K562 (cell line): ENCODE results near the gene PSMD8. TPM values are rescaled to one million over a fixed set of nuclear protein-coding genes. Genes with fewer than 3 reads are reported as not detected.
A peak's percentile ranks its signal among the peaks of the same experiment; 100 is the strongest.

Experiments used
- ATAC-seq: fragments of 200-7000 bp; cut with Tn5 transposase; 3 replicates; pipeline ENCODE4 v1.9.1; 2020; ENCODE audit warnings: moderate library complexity
- BruUV-seq: library from RNA; stranded (reverse); fragments of 400-500 nt; replicated peaks from 2 replicates; lab custom pipeline; 2021; lab: Mats Ljungman, UMichigan
- CTCF ChIA-PET: fragments of 300-600 bp; formaldehyde crosslinking; extraction: SDS; loops from one replicate; lab custom pipeline; 2021; ENCODE audit warnings: low intra/inter-chr PET ratio; lab: Yijun Ruan, JAX
- POLR2A ChIA-PET: fragments of 300-600, 350-650 bp; sonication (Branson Sonifier 250); formaldehyde crosslinking; extraction: SDS; loops from one replicate; lab custom pipeline; 2021; ENCODE audit warnings: antibody characterized with exemption, inconsistent platforms; lab: Yijun Ruan, JAX
- DNase-seq, 4 experiments: peaks; one replicate each; pipeline versions ENCODE4 v3.0.0 to v3.0.0-alpha.2; 2011 to 2018; ENCODE audit warnings: low spot score in 3 of 4, mixed read lengths in 3 of 4; ENCODE audit errors: extremely low read depth in 1 of 4
- FAIRE-seq: peaks from 2 replicates; lab custom pipeline; 2011; peaks lifted over from hg19 to GRCh38; lab: Jason Lieb, UNC
- H2AFZ ChIP-seq: 2 replicates; pipeline ENCODE4 v1.6.0; 2011; ENCODE audit warnings: low read depth, low read length, control low read depth, inconsistent platforms
- H3K27ac ChIP-seq: fragments of 200-600 bp; 3 replicates; pipeline ENCODE4 v1.8.0; 2011; ENCODE audit warnings: low read depth, mild to moderate bottlenecking, control low read depth, inconsistent platforms, low read length, moderate library complexity, mixed read lengths; ENCODE audit errors: extremely low read depth
- H3K27me3 ChIP-seq, 2 experiments: fragments of 300-600 bp in 1 of 2; 2 replicates in 1 of 2; 3 replicates in 1 of 2; pipeline versions ENCODE4 v1.6.0 to v1.8.0; 2011; ENCODE audit warnings: inconsistent platforms in 2 of 2, low read length in 2 of 2, mild to moderate bottlenecking in 1 of 2, mixed read lengths in 1 of 2, moderate library complexity in 1 of 2; ENCODE audit not compliant: control insufficient read depth in 2 of 2, insufficient read depth in 2 of 2
- H3K36me3 ChIP-seq: fragments of 300-600 bp; 3 replicates; pipeline ENCODE4 v1.8.0; 2011; ENCODE audit warnings: mild to moderate bottlenecking, low read length, inconsistent platforms; ENCODE audit not compliant: control insufficient read depth, insufficient read depth
- H3K4me1 ChIP-seq, 2 experiments: fragments of 200-600 bp in 1 of 2; replicated peaks in 1 of 2; 2 replicates in 1 of 2; 3 replicates in 1 of 2; pipeline versions ENCODE4 v1.5.1 to v1.8.0; 2011; ENCODE audit warnings: inconsistent platforms in 2 of 2, low read length in 2 of 2, mild to moderate bottlenecking in 1 of 2, mixed read lengths in 1 of 2, moderate library complexity in 1 of 2; ENCODE audit not compliant: control insufficient read depth in 2 of 2, insufficient read depth in 2 of 2
- H3K4me2 ChIP-seq: 2 replicates; pipeline ENCODE4 v1.6.1; 2011; ENCODE audit warnings: low read length, control low read depth, inconsistent platforms, mixed read lengths; ENCODE audit not compliant: insufficient read depth
- H3K4me3 ChIP-seq: fragments of 200-600 bp; sonication (generic), shearing (Covaris generic); 2 replicates; pipeline ENCODE4 v1.5.1; 2016; ENCODE audit warnings: control low read depth, inconsistent platforms
- H3K79me2 ChIP-seq: fragments of 200-600 bp; 3 replicates; pipeline ENCODE4 v1.8.0; 2011; ENCODE audit warnings: low read length, inconsistent platforms; ENCODE audit not compliant: control insufficient read depth, insufficient read depth
- H3K9ac ChIP-seq, 2 experiments: 2 replicates each; pipeline versions ENCODE4 v1.6.0 to v1.6.1; 2011; ENCODE audit warnings: low read depth in 2 of 2, low read length in 2 of 2, control low read depth in 1 of 2, inconsistent platforms in 1 of 2, mild to moderate bottlenecking in 1 of 2, mixed read lengths in 1 of 2; ENCODE audit not compliant: insufficient read depth in 1 of 2
- H3K9me1 ChIP-seq: one replicate; pipeline ENCODE4 v1.6.0; 2011; ENCODE audit warnings: inconsistent platforms, mild to moderate bottlenecking, low read length, moderate library complexity; ENCODE audit not compliant: control insufficient read depth, insufficient read depth
- H3K9me3 ChIP-seq: replicated peaks from 2 replicates; pipeline ENCODE4 v1.5.1; 2011; ENCODE audit warnings: low read depth, low read length, inconsistent platforms; ENCODE audit not compliant: control insufficient read depth, insufficient read depth
- H4K20me1 ChIP-seq: replicated peaks from 2 replicates; pipeline ENCODE4 v1.6.1; 2011; ENCODE audit warnings: low read length, inconsistent platforms, mixed read lengths; ENCODE audit not compliant: control insufficient read depth, insufficient read depth
- ATF1 ChIP-seq, 2 experiments: fragments of 450-650 bp in 1 of 2; IDR thresholded peaks; 2 replicates each; pipeline ENCODE4 v1.6.1; 2016; ENCODE audit warnings: missing compliant biosample characterization in 1 of 2, missing genetic modification characterization in 1 of 2
- C11orf30 ChIP-seq: fragments of 450-650 bp; IDR thresholded peaks from 2 replicates; pipeline ENCODE4 v1.6.1; 2016; ENCODE audit warnings: low read depth, mild to moderate bottlenecking
- CBX1 ChIP-seq: sonication (generic); IDR thresholded peaks from 2 replicates; pipeline ENCODE4 v1.6.1; 2016; ENCODE audit warnings: antibody characterized with exemption, low read depth, mild to moderate bottlenecking
- GABPA ChIP-seq: fragments of 200-800 bp; sonication (Bioruptor generic); conservative IDR thresholded peaks from 2 replicates; pipeline ENCODE4 v1.6.1; 2016; ENCODE audit warnings: low read depth, missing genetic modification characterization, missing compliant biosample characterization
- HOXB6 ChIP-seq: fragments of 250-450 bp; sonication (Bioruptor Pico); IDR thresholded peaks from 2 replicates; pipeline ENCODE4 v1.5.1; 2022; ENCODE audit warnings: mild to moderate bottlenecking, borderline replicate concordance
- MAZ ChIP-seq, 2 experiments: fragments of 450-650 bp in 1 of 2; sonication (generic) in 1 of 2; formaldehyde crosslinking; IDR thresholded peaks in 1 of 2; conservative IDR thresholded peaks in 1 of 2; 2 replicates each; pipeline versions ENCODE4 v1.4.0 to v1.5.0; 2020; ENCODE audit warnings: mild to moderate bottlenecking in 1 of 2, missing genetic modification reagents in 1 of 2
- MCM7 ChIP-seq, 2 experiments: fragments of 450-650 bp; IDR thresholded peaks; 2 replicates each; pipeline ENCODE4 v1.6.1; 2016 to 2018
- RBM14 ChIP-seq: fragments of 200-400 bp; formaldehyde crosslinking; IDR thresholded peaks from 2 replicates; pipeline ENCODE4 v1.6.1; 2018; ENCODE audit warnings: low read depth, mild to moderate bottlenecking, low read length, moderate library complexity, borderline replicate concordance; ENCODE audit not compliant: insufficient read depth
- ZNF133 ChIP-seq: fragments of 250-450 bp; sonication (Bioruptor Pico); IDR thresholded peaks from 2 replicates; pipeline ENCODE4 v1.4.0; 2020; ENCODE audit warnings: mild to moderate bottlenecking
- ZNF436 ChIP-seq: fragments of 250-450, 450-650 bp; sonication (Bioruptor Pico); formaldehyde crosslinking; IDR thresholded peaks from 2 replicates; pipeline ENCODE4 v1.7.0; 2020; ENCODE audit warnings: mild to moderate bottlenecking
- WGBS: fragments of 100-300 bp; shearing (Covaris generic); methylation state at CpG from one replicate; pipeline ENCODE4 v1.1.6; 2016; ENCODE audit warnings: low coverage, mixed read lengths; ENCODE audit not compliant: insufficient coverage; ENCODE audit errors: missing lambda C conversion rate; 5-methylcytosine and 5-hydroxymethylcytosine counted together
- in situ Hi-C: fragments of 300-500 bp; cut with MboI; formaldehyde crosslinking; loops from 4 replicates; pipeline ENCODE4 v1.15.0; 2018; ENCODE audit warnings: inconsistent platforms, mixed read lengths
- intact Hi-C: fragments of 100-400 bp; cut with micrococcal nuclease; formaldehyde crosslinking; loops from 2 replicates; pipeline ENCODE4 v1.14.2; 2022
- polyA plus RNA-seq, 8 experiments: library from polyadenylated mRNA; depleted of rRNA in 4 of 8; stranded (reverse) in 5 of 8; unstranded in 3 of 8; fragments of >200 nt; fragmentation: Nextera tagmentation in 2 of 8; fragmentation: Illumina TruSeq in 1 of 8; extraction: Ambion mirVana in 2 of 8; extraction: Trizol in 1 of 8; gene quantifications; 2 replicates each; pipeline versions ENCODE4 v1.2.1 to v1.2.3, GENCODE V29; 2011 to 2014; ENCODE audit warnings: inconsistent platforms in 1 of 8, missing spikeins in 1 of 8
- total RNA-seq, 7 experiments: library from RNA; depleted of rRNA in 6 of 7; stranded (reverse); fragments of >200 nt in 6 of 7; fragmentation: Illumina TruSeq in 2 of 7; extraction: Trizol in 2 of 7; gene quantifications; 2 replicates each; pipeline versions ENCODE4 v1.2.1 to v1.2.3, GENCODE V29; 2011 to 2021; ENCODE audit warnings: low replicate concordance in 1 of 7
- TF ChIP-seq, protein P1 (sequence below): sonication (generic); formaldehyde crosslinking; IDR thresholded peaks from 2 replicates; pipeline ENCODE4 v1.8.0; 2022; ENCODE audit warnings: mild to moderate bottlenecking, missing genetic modification reagents, borderline replicate concordance
- TF ChIP-seq, protein P2 (sequence below): sonication (generic); formaldehyde crosslinking; IDR thresholded peaks from 2 replicates; pipeline ENCODE4 v1.8.1; 2023; ENCODE audit warnings: mild to moderate bottlenecking, missing genetic modification reagents
- TF ChIP-seq, protein P3 (sequence below), 2 experiments: fragments of 250-450 bp in 1 of 2; fragments of 450-650 bp in 1 of 2; sonication (Bioruptor Pico) in 1 of 2; IDR thresholded peaks; 2 replicates each; pipeline versions ENCODE4 v1.6.1 to v1.8.0; 2016 to 2021; ENCODE audit warnings: mild to moderate bottlenecking in 2 of 2, moderate library complexity in 2 of 2, missing compliant biosample characterization in 1 of 2, missing genetic modification characterization in 1 of 2
- TF ChIP-seq, protein P4 (sequence below): sonication (generic); formaldehyde crosslinking; IDR thresholded peaks from 2 replicates; pipeline ENCODE4 v1.4.0; 2020; ENCODE audit warnings: mild to moderate bottlenecking, missing genetic modification reagents
- TF ChIP-seq, protein P5 (sequence below): sonication (generic); formaldehyde crosslinking; IDR thresholded peaks from 2 replicates; pipeline ENCODE4 v1.8.0; 2022; ENCODE audit warnings: mild to moderate bottlenecking, missing genetic modification reagents

The PSMD8 gene
- total and polyA plus RNA-seq, 9 of the 15 experiments (the other 6 are each of a cell fraction or from before 2014, with no cell fraction given), result 130 to 583 (median 315) TPM

DNA sequence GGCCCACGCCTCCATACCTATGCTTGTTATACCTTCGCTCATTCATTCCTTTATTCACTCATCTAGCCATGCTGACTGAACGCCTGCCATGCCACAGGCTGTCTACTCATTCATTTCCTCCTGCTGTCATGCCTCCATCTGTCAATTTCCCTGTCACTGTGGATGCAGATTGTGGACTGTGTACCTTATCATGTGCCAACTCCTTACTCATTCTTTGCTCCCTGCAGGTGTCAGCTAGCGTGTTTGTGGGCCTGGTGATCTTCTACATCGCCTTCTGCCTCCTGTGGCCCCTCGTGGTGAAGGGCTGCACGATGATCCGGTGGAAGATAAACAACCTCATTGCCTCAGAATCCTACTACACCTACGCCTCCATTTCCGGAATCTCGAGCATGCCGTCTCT, 4.1 kb upstream of the PSMD8 start:
- intact Hi-C loops, result no loop called here
- no peaks in the 10 kb centered on the region for H3K36me3 ChIP-seq
- WGBS, result 26% methylated on average over 12 of the region's 12 CpGs
- no peaks in the 10 kb centered on the region for H3K27me3 ChIP-seq
- peaks cover 9 to 10% of the 10 kb centered on the region in 2 experiments; a peak in 4 of 5 replicates for H3K4me1 ChIP-seq
- in situ Hi-C loops, result no loop called here
- ATAC-seq, result no peak
- no peak overlapping the region for H3K27ac ChIP-seq
- CTCF ChIA-PET, result no interaction called here
- no peak overlapping the region for H3K9ac ChIP-seq
- H3K4me3 ChIP-seq, result no peak overlapping the region
- FAIRE-seq, result peak; percentile 32
- no TSS peak for BruUV-seq
- peak in 2 of 4 experiments; percentile 37 to 59 for DNase-seq
- H3K9me3 ChIP-seq, result no peaks in the 10 kb centered on the region; the same call in 1 of the 2 replicates
- 0 out of 2 replicates have a peak, but pooled peaks cover 2% of the 10 kb centered on the region for H4K20me1 ChIP-seq
- POLR2A ChIA-PET, result interaction anchor here (0.6 kb wide), 1 partner anchor 39 kb away, joined by 3 read pairs; no protein-coding TSS in a partner anchor
- H3K4me2 ChIP-seq, result peak overlapping the region; percentile 38
- H3K79me2 ChIP-seq, result peaks cover 8% of the 10 kb centered on the region
- H3K9me1 ChIP-seq, result no peaks in the 10 kb centered on the region
- peak overlapping the region; percentile 80 for H2AFZ ChIP-seq
- no peak for TF ChIP-seq GABPA (tag)
- TF ChIP-seq CBX1, result no peak
- TF ChIP-seq, protein P1, sequence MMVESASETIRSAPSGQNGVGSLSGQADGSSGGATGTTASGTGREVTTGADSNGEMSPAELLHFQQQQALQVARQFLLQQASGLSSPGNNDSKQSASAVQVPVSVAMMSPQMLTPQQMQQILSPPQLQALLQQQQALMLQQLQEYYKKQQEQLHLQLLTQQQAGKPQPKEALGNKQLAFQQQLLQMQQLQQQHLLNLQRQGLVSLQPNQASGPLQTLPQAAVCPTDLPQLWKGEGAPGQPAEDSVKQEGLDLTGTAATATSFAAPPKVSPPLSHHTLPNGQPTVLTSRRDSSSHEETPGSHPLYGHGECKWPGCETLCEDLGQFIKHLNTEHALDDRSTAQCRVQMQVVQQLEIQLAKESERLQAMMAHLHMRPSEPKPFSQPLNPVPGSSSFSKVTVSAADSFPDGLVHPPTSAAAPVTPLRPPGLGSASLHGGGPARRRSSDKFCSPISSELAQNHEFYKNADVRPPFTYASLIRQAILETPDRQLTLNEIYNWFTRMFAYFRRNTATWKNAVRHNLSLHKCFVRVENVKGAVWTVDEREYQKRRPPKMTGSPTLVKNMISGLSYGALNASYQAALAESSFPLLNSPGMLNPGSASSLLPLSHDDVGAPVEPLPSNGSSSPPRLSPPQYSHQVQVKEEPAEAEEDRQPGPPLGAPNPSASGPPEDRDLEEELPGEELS (CRISPR knock-in tag), result no peak
- no peak for TF ChIP-seq RBM14
- TF ChIP-seq MAZ (CRISPR knock-in tag; conservative IDR thresholded peaks at IDR 0.05 in 1 of 2, IDR thresholded peaks at IDR 0.05 in 1 of 2), result no peak
- TF ChIP-seq, protein P2, sequence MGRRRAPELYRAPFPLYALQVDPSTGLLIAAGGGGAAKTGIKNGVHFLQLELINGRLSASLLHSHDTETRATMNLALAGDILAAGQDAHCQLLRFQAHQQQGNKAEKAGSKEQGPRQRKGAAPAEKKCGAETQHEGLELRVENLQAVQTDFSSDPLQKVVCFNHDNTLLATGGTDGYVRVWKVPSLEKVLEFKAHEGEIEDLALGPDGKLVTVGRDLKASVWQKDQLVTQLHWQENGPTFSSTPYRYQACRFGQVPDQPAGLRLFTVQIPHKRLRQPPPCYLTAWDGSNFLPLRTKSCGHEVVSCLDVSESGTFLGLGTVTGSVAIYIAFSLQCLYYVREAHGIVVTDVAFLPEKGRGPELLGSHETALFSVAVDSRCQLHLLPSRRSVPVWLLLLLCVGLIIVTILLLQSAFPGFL (CRISPR knock-in tag), result no peak
- TF ChIP-seq MCM7 (IDR thresholded peaks at IDR 0.05), result no peak
- TF ChIP-seq, protein P3, sequence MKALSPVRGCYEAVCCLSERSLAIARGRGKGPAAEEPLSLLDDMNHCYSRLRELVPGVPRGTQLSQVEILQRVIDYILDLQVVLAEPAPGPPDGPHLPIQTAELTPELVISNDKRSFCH (CRISPR knock-in tag; IDR thresholded peaks at IDR 0.05), result no peak
- TF ChIP-seq, protein P3 (tag; IDR thresholded peaks at IDR 0.05), result no peak
- no peak for TF ChIP-seq ZNF133
- TF ChIP-seq ATF1 (CRISPR knock-in tag; IDR thresholded peaks at IDR 0.05), result no peak
- TF ChIP-seq ATF1 (tag; IDR thresholded peaks at IDR 0.05), result no peak
- TF ChIP-seq C11orf30, result no peak
- no peak for TF ChIP-seq HOXB6 (CRISPR knock-in tag)
- TF ChIP-seq, protein P4, sequence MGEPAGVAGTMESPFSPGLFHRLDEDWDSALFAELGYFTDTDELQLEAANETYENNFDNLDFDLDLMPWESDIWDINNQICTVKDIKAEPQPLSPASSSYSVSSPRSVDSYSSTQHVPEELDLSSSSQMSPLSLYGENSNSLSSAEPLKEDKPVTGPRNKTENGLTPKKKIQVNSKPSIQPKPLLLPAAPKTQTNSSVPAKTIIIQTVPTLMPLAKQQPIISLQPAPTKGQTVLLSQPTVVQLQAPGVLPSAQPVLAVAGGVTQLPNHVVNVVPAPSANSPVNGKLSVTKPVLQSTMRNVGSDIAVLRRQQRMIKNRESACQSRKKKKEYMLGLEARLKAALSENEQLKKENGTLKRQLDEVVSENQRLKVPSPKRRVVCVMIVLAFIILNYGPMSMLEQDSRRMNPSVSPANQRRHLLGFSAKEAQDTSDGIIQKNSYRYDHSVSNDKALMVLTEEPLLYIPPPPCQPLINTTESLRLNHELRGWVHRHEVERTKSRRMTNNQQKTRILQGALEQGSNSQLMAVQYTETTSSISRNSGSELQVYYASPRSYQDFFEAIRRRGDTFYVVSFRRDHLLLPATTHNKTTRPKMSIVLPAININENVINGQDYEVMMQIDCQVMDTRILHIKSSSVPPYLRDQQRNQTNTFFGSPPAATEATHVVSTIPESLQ (CRISPR knock-in tag), result no peak
- TF ChIP-seq, protein P5, sequence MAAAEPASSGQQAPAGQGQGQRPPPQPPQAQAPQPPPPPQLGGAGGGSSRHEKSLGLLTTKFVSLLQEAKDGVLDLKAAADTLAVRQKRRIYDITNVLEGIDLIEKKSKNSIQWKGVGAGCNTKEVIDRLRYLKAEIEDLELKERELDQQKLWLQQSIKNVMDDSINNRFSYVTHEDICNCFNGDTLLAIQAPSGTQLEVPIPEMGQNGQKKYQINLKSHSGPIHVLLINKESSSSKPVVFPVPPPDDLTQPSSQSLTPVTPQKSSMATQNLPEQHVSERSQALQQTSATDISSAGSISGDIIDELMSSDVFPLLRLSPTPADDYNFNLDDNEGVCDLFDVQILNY (CRISPR knock-in tag), result no peak
- TF ChIP-seq ZNF436 (CRISPR knock-in tag), result no peak
